ENCODE measurements around the gene TIPARP.

TIPARP gene

DNA sequence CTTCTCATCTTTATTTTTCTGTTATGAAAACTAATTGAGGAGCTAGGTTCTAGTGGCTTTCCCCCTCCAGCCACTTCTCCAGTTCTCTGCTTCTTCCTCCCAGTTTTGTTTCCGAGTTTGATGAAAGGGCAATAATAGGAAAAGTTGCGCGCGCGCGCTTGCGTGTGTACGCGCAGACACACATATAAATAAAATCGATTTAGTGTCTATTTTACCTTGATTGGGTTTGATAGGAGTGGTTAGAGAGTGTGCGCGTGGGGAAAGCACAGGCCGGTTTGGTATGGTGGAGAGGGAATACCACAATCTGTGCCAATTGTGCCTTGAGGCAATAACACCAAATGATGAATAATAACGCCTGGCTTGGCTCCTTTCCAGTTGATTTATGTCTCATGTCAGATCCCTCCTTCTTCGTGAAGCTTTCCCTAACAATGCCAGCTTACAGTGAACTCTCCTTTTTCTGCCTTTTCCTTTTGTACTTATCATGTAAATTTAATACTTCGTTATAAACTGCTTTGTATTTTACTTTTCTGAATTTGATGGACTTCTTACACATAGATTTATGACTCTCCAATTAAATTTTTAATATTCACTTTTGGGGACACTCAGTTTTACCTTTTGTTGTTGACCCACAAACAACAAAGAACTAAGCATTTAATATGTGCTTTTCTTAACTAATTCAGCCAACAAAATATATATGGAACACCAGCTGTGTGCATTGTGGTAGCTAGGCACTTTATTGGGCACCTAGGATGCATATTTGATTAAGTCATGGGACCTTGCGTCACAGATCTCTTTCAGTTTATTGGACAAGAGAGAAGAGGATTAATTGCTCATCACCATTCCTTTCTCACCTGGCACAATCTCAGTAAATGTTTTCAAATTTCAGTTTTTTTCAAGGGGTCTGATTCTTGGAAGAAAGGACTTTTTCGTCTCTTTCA is 1.7 kb downstream of the TIPARP start:
- DNase-seq = peak in 6 of 51 donors; percentile 2 to 39 (median 26)

GRCh38 chr3:156676768-156677479 is 2.5 kb downstream of the TIPARP start:
- DNase-seq = no peak

DNA sequence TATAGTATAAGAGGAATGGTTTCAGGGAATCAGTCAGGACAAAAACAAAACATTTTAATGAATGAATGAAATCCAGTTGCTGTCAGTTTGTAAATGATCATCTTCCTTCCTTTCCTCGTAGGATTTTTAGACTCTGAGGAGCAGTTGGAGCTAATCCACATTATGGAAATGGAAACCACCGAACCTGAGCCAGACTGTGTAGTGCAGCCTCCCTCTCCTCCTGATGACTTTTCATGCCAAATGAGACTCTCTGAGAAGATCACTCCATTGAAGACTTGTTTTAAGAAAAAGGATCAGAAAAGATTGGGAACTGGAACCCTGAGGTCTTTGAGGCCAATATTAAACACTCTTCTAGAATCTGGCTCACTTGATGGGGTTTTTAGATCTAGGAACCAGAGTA is 3.1 kb downstream of the TIPARP start:
- no peak for DNase-seq

- DNase-seq = no peak
These were observed 3.8 kb downstream of the TIPARP start for GRCh38 chr3:156678197-156678596.

DNA sequence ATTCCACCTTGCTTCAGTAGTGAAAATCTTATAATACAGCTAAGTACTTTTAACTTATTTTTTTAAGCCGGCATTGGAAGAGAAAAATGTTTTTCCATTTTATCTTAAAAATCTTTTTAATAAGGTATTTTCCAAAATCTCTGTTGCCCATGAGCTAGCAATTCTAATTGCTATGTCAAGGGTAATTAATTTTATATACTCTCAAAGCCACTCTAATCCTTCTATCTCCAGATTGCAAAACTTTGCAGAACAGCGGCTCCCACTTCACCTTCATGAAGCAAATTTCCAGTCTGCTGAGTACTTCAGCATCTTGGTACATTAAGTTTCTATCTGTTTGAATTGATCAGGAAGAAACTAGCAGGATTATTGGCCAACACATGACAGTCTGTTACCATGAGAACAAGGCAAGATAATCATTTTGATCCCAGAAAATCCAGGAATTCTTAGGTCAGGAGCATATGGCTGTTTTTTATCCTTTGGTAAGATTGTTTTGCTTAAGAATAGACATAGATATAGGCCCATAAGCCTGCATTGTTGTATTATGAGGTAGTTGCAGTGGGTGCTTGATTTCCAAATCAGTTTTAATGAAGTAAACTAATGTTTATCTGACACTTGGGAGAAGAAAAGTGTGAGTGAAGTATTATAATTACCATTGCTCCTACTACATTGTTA is 6.0 kb downstream of the TIPARP start:
- DNase-seq = no peak

GRCh38 chr3:156681002-156681401 is 6.6 kb downstream of the TIPARP start:
- DNase-seq = peak in 3 of 51 donors; percentile 4 to 12 (median 5)

DNA sequence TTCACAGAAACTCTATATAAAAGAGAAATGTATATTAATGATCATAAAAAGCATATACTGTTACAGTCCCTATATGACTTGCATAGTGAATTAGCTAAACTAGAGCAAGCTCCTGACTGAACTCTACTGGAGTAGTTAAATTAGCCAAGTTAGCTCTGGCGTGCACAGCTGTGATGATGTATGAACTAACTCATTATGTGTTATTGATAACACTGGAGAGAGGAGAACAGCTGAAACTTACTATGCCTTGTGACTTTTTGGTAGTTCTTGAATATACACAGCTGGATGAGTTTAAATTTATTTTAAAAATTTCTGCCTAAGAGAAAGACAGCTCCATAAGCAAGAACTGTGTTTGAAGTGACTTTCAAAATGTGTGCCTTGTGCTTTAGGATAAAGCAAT is 8.1 kb downstream of the TIPARP start:
- no peak for DNase-seq

- DNase-seq = no peak
These were observed 8.6 kb downstream of the TIPARP start for GRCh38 chr3:156682963-156683362.

GRCh38 chr3:156685198-156685597 is 10.8 kb downstream of the TIPARP start:
- no peak for DNase-seq

DNA sequence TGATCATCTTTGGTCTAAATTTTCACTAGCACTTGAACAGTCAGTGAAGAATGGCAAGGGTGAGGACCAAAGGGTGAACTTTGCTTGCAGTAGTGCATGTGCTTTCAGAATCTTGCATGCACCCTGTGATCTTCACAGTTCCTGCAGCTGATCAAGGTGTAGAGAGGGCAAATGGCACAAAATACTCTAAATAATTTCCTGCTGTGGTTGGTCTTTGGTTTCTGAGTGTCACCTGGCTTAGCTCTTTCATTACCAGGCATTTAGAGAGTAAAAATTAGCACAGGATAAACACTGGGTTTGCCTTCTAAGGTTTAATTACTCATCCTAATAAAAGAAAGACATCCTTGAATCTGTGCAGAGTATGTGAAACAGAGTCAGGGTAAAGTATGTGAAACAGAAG is 11.4 kb downstream of the TIPARP start:
- DNase-seq = no peak

GRCh38 chr3:156687023-156687422 is 12.6 kb downstream of the TIPARP start:
- DNase-seq = no peak

DNA sequence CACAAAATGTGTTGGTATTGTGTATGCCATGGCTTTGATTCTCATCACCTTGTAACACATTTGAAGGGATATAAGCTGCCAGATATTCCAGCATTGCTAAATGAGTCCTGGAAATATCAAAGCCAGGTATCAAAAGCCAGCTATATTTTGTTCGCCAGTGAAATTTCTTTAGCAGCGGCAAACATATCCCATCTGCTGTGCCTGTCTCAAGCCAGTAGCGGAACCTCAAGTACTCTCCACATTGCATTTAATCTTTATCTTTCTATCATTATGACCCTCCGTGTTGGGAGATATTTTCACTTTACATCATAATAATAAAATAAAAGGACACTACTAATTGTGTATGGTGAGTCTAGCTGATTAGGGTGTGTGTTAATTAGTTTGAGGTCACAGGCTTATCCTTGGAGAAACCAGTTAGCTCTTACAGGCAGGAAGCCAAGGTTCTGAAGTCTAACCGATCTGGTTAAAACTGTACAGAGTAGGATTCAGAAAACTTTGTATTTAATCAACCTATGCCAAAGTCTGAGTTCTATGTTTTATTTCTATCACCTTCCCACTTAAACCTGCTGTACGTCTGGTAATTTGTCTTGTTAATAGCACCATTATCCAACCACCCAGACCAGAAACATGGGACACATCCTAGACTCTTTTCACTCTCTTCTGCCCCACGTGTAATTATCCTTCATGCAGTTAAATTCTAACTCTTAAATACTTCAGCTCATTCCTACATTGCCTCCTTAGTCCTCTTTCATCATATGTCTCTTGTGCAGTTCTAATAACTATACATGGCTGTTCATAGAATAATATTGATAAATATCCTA is 14.5 kb downstream of the TIPARP start:
- DNase-seq = no peak

- no peak for DNase-seq
These were observed 15.2 kb downstream of the TIPARP start for GRCh38 chr3:156689608-156690007.

DNA sequence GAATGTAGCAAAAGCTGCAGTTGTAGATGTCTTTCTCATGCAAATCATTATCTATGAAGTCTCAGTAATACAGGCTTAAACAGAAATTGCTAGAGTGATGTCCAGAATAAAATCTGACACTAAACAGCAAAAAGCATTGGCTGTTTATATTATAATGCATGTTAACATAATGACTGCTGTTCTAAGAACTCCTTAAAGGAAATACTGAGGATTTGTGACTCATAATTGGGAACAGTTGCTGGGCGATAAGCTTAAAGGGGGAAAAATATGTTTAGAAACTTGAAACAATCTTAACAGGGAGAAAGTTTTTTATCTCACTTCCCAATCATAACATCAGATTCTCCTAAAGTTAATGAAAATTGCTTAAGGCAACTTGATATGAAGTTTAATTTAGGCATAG is 17.5 kb downstream of the TIPARP start:
- DNase-seq = no peak

GRCh38 chr3:156693166-156693565 is 18.8 kb downstream of the TIPARP start:
- no peak for DNase-seq

DNA sequence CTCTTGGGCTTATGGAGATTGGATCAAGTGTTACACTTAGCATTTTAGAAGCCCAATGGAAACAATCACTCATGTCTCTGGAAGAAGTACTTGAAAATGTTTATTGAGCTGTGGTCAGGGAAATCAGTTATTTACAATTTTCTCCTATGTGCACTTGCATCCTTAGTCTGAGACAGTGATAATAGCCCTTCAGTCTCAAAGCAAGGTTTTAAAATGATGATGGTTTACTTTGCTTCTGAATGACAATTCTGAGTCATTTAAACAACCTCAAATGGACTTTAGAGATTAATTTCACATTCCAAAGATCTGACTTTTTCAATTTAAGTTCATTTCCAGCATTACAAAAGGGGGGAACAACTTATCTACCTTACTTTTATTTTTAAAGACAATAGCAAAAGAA is 20.1 kb downstream of the TIPARP start:
- DNase-seq = no peak

- DNase-seq = no peak
These were observed 28.0 kb downstream of the TIPARP start for GRCh38 chr3:156702367-156702766.

- DNase-seq = no peak
These were observed 30.1 kb downstream of the TIPARP start for GRCh38 chr3:156704370-156705036.

- no peak for DNase-seq
These were observed 31.6 kb downstream of the TIPARP start for GRCh38 chr3:156705761-156706616.

DNA sequence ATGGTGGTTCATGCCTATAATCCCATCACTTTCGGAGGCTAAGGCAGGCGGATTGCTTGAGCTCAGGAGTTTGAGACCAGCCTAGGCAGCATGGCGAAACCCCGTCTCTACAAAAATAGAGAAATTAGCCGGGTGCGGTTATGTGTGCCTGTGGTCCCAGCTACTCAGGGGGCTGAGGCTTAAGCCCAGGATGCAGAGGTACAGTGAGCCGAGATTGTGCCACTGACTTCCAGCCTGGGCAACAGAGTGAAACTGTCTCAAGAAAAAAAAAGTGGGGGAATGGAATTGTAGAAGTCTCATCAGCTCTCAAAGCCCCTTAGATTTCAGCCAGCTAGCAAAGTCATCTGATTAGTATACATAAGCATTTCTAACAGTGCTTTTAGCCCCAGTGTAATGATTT is 33.2 kb downstream of the TIPARP start:
- DNase-seq = no peak

Data from hypothalamus (tissue), 51 donors.